ENCODE measurements around the gene TMEM106A. TPM values are rescaled to one million over a fixed set of nuclear protein-coding genes. Genes with fewer than 3 reads are reported as not detected.

TMEM106A gene
- total RNA-seq = 3.0 and 3.6 TPM in 2 replicates

GRCh38 chr17:43211480-43212402 lies at the start of gene TMEM106A:
Gene TMEM106A (plus strand): TSS chr17:43211875. CDS start chr17:43213042, 1,167 bp downstream.

GRCh38 chr17:43170766-43171585 lies 40.7 kb upstream of the TMEM106A start, which contains the start of gene NBR1:
Gene NBR1 (plus strand): TSS chr17:43171214. CDS start chr17:43175800, 4,586 bp downstream.

GRCh38 chr17:43228020-43228782 lies 16.5 kb downstream of the TMEM106A start, which contains the start of gene CCDC200:
Gene CCDC200 (minus strand): TSS chr17:43228623. CDS start chr17:43228554, 69 bp downstream.

GRCh38 chr17:43233877-43234276 lies 22.2 kb downstream of the TMEM106A start, which contains the start of gene RNU2-1:
Gene RNU2-1 (minus strand): TSS chr17:43233977.

Other genes starting within 250 kb of the TMEM106A start
- 23.4 and 37.5 TPM in 2 replicates for gene AARSD1, start 247.4 kb upstream of the TMEM106A start, total RNA-seq
- gene PTGES3L, start 231.8 kb upstream of the TMEM106A start, total RNA-seq = not detected in 2 replicates
- gene RUNDC1, start 231.3 kb upstream of the TMEM106A start, total RNA-seq = 7.6 and 9.2 TPM in 2 replicates
- gene RPL27, start 213.5 kb upstream of the TMEM106A start, total RNA-seq = 1,070 and 1,150 TPM in 2 replicates
- 35.9 and 40.0 TPM in 2 replicates for gene IFI35, start 205.1 kb upstream of the TMEM106A start, total RNA-seq
- gene VAT1, start 189.5 kb upstream of the TMEM106A start, total RNA-seq = 187 and 189 TPM in 2 replicates
- 0.12 and 0.13 TPM in 2 replicates for gene RND2, start 186.6 kb upstream of the TMEM106A start, total RNA-seq
- gene BRCA1, start 86.5 kb upstream of the TMEM106A start, total RNA-seq = 15.0 and 25.8 TPM in 2 replicates
- gene NBR1, start 40.7 kb upstream of the TMEM106A start, total RNA-seq = 127 and 131 TPM in 2 replicates
- gene CCDC200, start 16.7 kb downstream of the TMEM106A start, total RNA-seq = 0.92 TPM in 1 of 2 replicates, not detected in the other
- gene RNU2-1, start 22.1 kb downstream of the TMEM106A start, total RNA-seq = not detected in 2 replicates
- gene ARL4D, start 187.1 kb downstream of the TMEM106A start, total RNA-seq = 16.9 and 19.5 TPM in 2 replicates

All from aortic smooth muscle cell (primary cell).